Measurements from ENCODE around the gene MB21D2.
A peak's percentile ranks its signal among the peaks of the same experiment; 100 is the strongest.

Gene MB21D2

GRCh38 chr3:192929146-192929545 lies 11.5 kb upstream of the MB21D2 start (continued):
- TF ChIP-seq ZNF560 (tag by site-specific recombination; IDR thresholded peaks at IDR 0.05; ENCODE audit: borderline replicate concordance) (no peak), TSHZ1 (tag by site-specific recombination; IDR thresholded peaks at IDR 0.05; ENCODE audit: borderline replicate concordance) (no peak), ZSCAN30 (tag by site-specific recombination; IDR thresholded peaks at IDR 0.05) (peak; percentile 12; the same call in 1 of the 2 replicates), ZNF280D (tag by site-specific recombination; IDR thresholded peaks at IDR 0.05) (peak; percentile 53; the same call in 1 of the 2 replicates), ZNF175 (tag by site-specific recombination; IDR thresholded peaks at IDR 0.05) (no peak), SP7 (tag by site-specific recombination; IDR thresholded peaks at IDR 0.05) (no peak), ZNF223 (tag by site-specific recombination; IDR thresholded peaks at IDR 0.05) (no peak), ZNF37A (tag by site-specific recombination; IDR thresholded peaks at IDR 0.05) (no peak), ZSCAN5A (tag by site-specific recombination; IDR thresholded peaks at IDR 0.05) (no peak), ZNF248 (tag by site-specific recombination; IDR thresholded peaks at IDR 0.05) (no peak), ZNF660 (tag by site-specific recombination; IDR thresholded peaks at IDR 0.05) (no peak), MYNN (tag by site-specific recombination; IDR thresholded peaks at IDR 0.05; ENCODE audit: borderline replicate concordance) (no peak), PRDM1 (tag by site-specific recombination; IDR thresholded peaks at IDR 0.05) (no peak), ZNF112 (tag by site-specific recombination; IDR thresholded peaks at IDR 0.05) (no peak)

GRCh38 chr3:192928720-192929119 lies 11.1 kb upstream of the MB21D2 start:
- Histone ChIP-seq H3K36me3 (ENCODE audit: control insufficient read depth in 2 of 2, insufficient read depth in 1 of 2, low read length in 2 of 2) (no peaks in the 10 kb centered on the region), H3K4me1 (ENCODE audit: control insufficient read depth, insufficient read depth, low read length) (peaks cover 23% of the 10 kb centered on the region), H3K4me3 (ENCODE audit: low read depth, low read length) (no peak overlapping the region), H3K27ac (ENCODE audit: extremely low read depth, low read depth, low read length) (no peak overlapping the region; the same call in 1 of the 2 replicates), H3K9me3 (ENCODE audit: control insufficient read depth, insufficient read depth, low read depth, low read length) (no peaks in the 10 kb centered on the region)
- CTCF ChIA-PET, result interaction anchor here (0.5 kb wide), 1 partner anchor 11 kb away, joined by 3 read pairs; no protein-coding TSS in a partner anchor
- POLR2A ChIA-PET, result interaction anchor here (2.0 kb wide), 1 partner anchor 11 kb away, joined by 5 read pairs; the partner anchor contains the start of gene MB21D2
- TF ChIP-seq ZNF2 (tag by site-specific recombination; IDR thresholded peaks at IDR 0.05) (no peak), ZNF664 (tag by site-specific recombination; IDR thresholded peaks at IDR 0.05) (peak; percentile 58; the same call in 1 of the 2 replicates), MYNN (tag by site-specific recombination; IDR thresholded peaks at IDR 0.05; ENCODE audit: borderline replicate concordance) (no peak), ZNF366 (tag by site-specific recombination; conservative IDR thresholded peaks at IDR 0.05) (peak; percentile 55; the same call in 1 of the 2 replicates), ZBTB48 (tag by site-specific recombination; IDR thresholded peaks at IDR 0.05) (no peak), ZXDB (tag by site-specific recombination; IDR thresholded peaks at IDR 0.05) (peak; percentile 68), ZNF660 (tag by site-specific recombination; IDR thresholded peaks at IDR 0.05) (peak; percentile 69; the same call in 1 of the 2 replicates), PRDM6 (tag by site-specific recombination; IDR thresholded peaks at IDR 0.05) (0 out of 2 replicates have a peak, but pooled peaks have one; percentile 22), PRDM10 (tag by site-specific recombination; IDR thresholded peaks at IDR 0.05) (no peak), ZBTB8A (tag by site-specific recombination; IDR thresholded peaks at IDR 0.05) (no peak), FEZF1 (tag by site-specific recombination; IDR thresholded peaks at IDR 0.05) (peak; percentile 56), IKZF3 (tag by site-specific recombination; IDR thresholded peaks at IDR 0.05) (peak; percentile 62; the same call in 1 of the 2 replicates)

All from HEK293 (cell line).